ENCODE measurements around the gene ARID5B.

Gene ARID5B

GRCh38 chr10:61895898-61896600 lies 5.5 kb upstream of the ARID5B start:
- Histone ChIP-seq H3K9me2 (replicated peaks; ENCODE audit: insufficient read depth, low read length) (no peaks in the 10 kb centered on the region), H3K4me2 (ENCODE audit: low read depth, low read length) (no peak overlapping the region), H2AFZ (ENCODE audit: low read length) (no peak overlapping the region), H3K9me3 (replicated peaks; ENCODE audit: insufficient read depth, low read length) (no peaks in the 10 kb centered on the region), H3K9ac (ENCODE audit: low read length) (no peak overlapping the region), H3K79me2 (ENCODE audit: low read length) (0 out of 2 replicates have a peak, but pooled peaks cover 3% of the 10 kb centered on the region), H3F3A (ENCODE audit: insufficient read depth, low read length) (peaks cover 34% of the 10 kb centered on the region), H4K20me1 (ENCODE audit: insufficient read depth, low read length) (no peaks in the 10 kb centered on the region), H3K4me1 (ENCODE audit: low read length) (peaks cover 19% of the 10 kb centered on the region), H3K27me3 (replicated peaks; ENCODE audit: insufficient read depth, low read length) (no peaks in the 10 kb centered on the region), H3K36me3 (replicated peaks; ENCODE audit: insufficient read depth, low read length) (no peaks in the 10 kb centered on the region), H3K4me3 (ENCODE audit: low read length) (no peak overlapping the region), H3K27ac (ENCODE audit: low read length) (no peak overlapping the region)
- no peak for DNase-seq
- TF ChIP-seq EZH2 (optimal IDR thresholded peaks at IDR 0.05; ENCODE audit: low read depth, low read length): no peak
- TF ChIP-seq EZH2phosphoT487 (IDR thresholded peaks at IDR 0.05; ENCODE audit: low read length): no peak
- TF ChIP-seq, protein P1, sequence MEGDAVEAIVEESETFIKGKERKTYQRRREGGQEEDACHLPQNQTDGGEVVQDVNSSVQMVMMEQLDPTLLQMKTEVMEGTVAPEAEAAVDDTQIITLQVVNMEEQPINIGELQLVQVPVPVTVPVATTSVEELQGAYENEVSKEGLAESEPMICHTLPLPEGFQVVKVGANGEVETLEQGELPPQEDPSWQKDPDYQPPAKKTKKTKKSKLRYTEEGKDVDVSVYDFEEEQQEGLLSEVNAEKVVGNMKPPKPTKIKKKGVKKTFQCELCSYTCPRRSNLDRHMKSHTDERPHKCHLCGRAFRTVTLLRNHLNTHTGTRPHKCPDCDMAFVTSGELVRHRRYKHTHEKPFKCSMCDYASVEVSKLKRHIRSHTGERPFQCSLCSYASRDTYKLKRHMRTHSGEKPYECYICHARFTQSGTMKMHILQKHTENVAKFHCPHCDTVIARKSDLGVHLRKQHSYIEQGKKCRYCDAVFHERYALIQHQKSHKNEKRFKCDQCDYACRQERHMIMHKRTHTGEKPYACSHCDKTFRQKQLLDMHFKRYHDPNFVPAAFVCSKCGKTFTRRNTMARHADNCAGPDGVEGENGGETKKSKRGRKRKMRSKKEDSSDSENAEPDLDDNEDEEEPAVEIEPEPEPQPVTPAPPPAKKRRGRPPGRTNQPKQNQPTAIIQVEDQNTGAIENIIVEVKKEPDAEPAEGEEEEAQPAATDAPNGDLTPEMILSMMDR (IDR thresholded peaks at IDR 0.05; ENCODE audit: low read length): no peak

DNA sequence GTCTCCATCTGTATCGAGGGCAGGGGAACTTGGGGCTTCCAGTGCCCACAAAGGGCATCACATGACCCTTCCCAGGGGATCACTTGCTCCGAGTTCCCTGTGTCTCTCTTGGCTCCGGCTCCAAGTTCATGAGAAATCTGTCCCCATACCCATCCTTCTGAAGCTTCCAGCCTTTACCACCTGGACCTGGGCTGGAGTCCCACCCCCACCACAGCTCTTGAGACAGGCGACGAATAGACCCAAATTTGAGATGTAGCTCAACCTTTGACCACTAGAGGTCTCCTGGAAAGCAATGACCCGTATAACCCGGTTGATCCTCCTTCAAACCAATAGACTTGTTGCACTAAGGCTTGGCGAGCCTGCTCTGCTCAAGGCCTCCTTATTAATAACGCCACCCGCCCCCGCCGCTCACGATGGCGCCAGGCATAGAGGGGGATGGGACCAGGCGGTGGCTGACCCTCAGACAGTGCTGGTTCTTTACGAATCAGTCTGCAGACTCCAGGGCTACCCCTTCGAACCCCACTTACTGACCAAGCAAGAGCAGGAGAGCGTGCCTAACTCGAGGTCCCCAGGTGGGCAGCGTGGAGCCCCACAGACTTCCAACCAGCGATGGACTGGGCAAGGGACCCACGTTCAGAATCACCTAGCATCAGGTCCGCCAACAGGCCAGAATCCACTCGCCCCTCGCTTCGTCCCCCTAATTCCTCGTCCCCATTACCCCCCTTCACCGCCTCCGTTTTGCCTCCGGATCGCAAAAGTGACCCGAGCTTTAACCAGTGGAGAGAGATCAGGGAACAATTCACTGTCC lies 4.4 kb upstream of the ARID5B start:
- H3K27ac ChIP-seq (ENCODE audit: low read length): peak overlapping the region; percentile 98; the same call in 1 of the 2 replicates

GRCh38 chr10:61897671-61898434 lies 3.6 kb upstream of the ARID5B start:
- H3K9me3 ChIP-seq (replicated peaks; ENCODE audit: insufficient read depth, low read length): no peaks in the 10 kb centered on the region
- peak; percentile 86 for DNase-seq
- peak overlapping the region; percentile 98 for H3K27ac ChIP-seq (ENCODE audit: low read length)
- H3K36me3 ChIP-seq (replicated peaks; ENCODE audit: insufficient read depth, low read length): no peaks in the 10 kb centered on the region
- peak overlapping the region; percentile 93 for H3K9ac ChIP-seq (ENCODE audit: low read length)
- peak overlapping the region; percentile 74 for H3K4me3 ChIP-seq (ENCODE audit: low read length)
- TF ChIP-seq EZH2phosphoT487 (IDR thresholded peaks at IDR 0.05; ENCODE audit: low read length): no peak
- TF ChIP-seq EZH2 (optimal IDR thresholded peaks at IDR 0.05; ENCODE audit: low read depth, low read length): no peak
- TF ChIP-seq, protein P1 (IDR thresholded peaks at IDR 0.05; ENCODE audit: low read length): peak; percentile 57
- no peaks in the 10 kb centered on the region for H3K9me2 ChIP-seq (replicated peaks; ENCODE audit: insufficient read depth, low read length)
- H3K4me2 ChIP-seq (ENCODE audit: low read depth, low read length): peak overlapping the region; percentile 84
- peak overlapping the region; percentile 49 for H2AFZ ChIP-seq (ENCODE audit: low read length)
- H3K79me2 ChIP-seq (ENCODE audit: low read length): peaks cover 21% of the 10 kb centered on the region
- H3K27me3 ChIP-seq (replicated peaks; ENCODE audit: insufficient read depth, low read length): no peaks in the 10 kb centered on the region
- H3F3A ChIP-seq (ENCODE audit: insufficient read depth, low read length): peaks cover 52% of the 10 kb centered on the region
- H4K20me1 ChIP-seq (ENCODE audit: insufficient read depth, low read length): no peaks in the 10 kb centered on the region
- peaks cover 19% of the 10 kb centered on the region for H3K4me1 ChIP-seq (ENCODE audit: low read length)

More for the DNA sequence above, 4.4 kb upstream of the ARID5B start:
- Histone ChIP-seq H3K27me3 (replicated peaks; ENCODE audit: insufficient read depth, low read length) (no peaks in the 10 kb centered on the region), H4K20me1 (ENCODE audit: insufficient read depth, low read length) (no peaks in the 10 kb centered on the region), H3K9me2 (replicated peaks; ENCODE audit: insufficient read depth, low read length) (no peaks in the 10 kb centered on the region), H3K9me3 (replicated peaks; ENCODE audit: insufficient read depth, low read length) (no peaks in the 10 kb centered on the region), H2AFZ (ENCODE audit: low read length) (peak overlapping the region; percentile 49), H3K4me1 (ENCODE audit: low read length) (peaks cover 19% of the 10 kb centered on the region), H3K79me2 (ENCODE audit: low read length) (peaks cover 13% of the 10 kb centered on the region), H3K9ac (ENCODE audit: low read length) (peak overlapping the region; percentile 93), H3K4me2 (ENCODE audit: low read depth, low read length) (peak overlapping the region; percentile 84), H3K4me3 (ENCODE audit: low read length) (peak overlapping the region; percentile 74), H3K36me3 (replicated peaks; ENCODE audit: insufficient read depth, low read length) (no peaks in the 10 kb centered on the region), H3F3A (ENCODE audit: insufficient read depth, low read length) (peaks cover 44% of the 10 kb centered on the region)
- DNase-seq: peak; percentile 91
- no peak for TF ChIP-seq EZH2phosphoT487 (IDR thresholded peaks at IDR 0.05; ENCODE audit: low read length)
- no peak for TF ChIP-seq EZH2 (optimal IDR thresholded peaks at IDR 0.05; ENCODE audit: low read depth, low read length)
- TF ChIP-seq, protein P1 (IDR thresholded peaks at IDR 0.05; ENCODE audit: low read length): peak; percentile 76
